ENCODE measurements around the gene NUCB1. TPM values are rescaled to one million over a fixed set of nuclear protein-coding genes. Genes with fewer than 3 reads are reported as not detected.
"Not testable (repeated sequence)": the region's sequence is repeated elsewhere in the genome, so short reads cannot be mapped to it uniquely, and the experiment has no call there.

Gene NUCB1
- polyA plus RNA-seq, 2 donors: 88.2 to 116 TPM

GRCh38 chr19:48881741-48882657, 18.1 kb upstream of the NUCB1 start:
- Histone ChIP-seq H3K4me1 (ENCODE audit: control insufficient read depth in 2 of 2, insufficient read depth in 2 of 2, low read length in 1 of 2) (no peaks in the 10 kb centered on the region), H3K27ac (ENCODE audit: low read depth in 2 of 2, low read length in 1 of 2) (peak overlapping the region in 1 of 2 donors; percentile 36), H3K4me3 (ENCODE audit: low read depth in 1 of 2, low read length in 2 of 2) (no peak overlapping the region), H3K27me3 (ENCODE audit: control insufficient read depth in 1 of 2, insufficient read depth in 2 of 2, low read length in 2 of 2) (no peaks in the 10 kb centered on the region), H3K36me3 (ENCODE audit: control insufficient read depth in 2 of 2, insufficient read depth in 2 of 2, low read length in 1 of 2) (no peaks in the 10 kb centered on the region), H3K9me3 (ENCODE audit: control insufficient read depth in 2 of 2, insufficient read depth in 1 of 2, low read depth in 1 of 2, low read length in 1 of 2) (peaks cover 0 to 3% of the 10 kb centered on the region in 2 donors)
- 84 to 86% methylated on average over 30 of the region's 30 CpGs for WGBS, 2 donors

DNA sequence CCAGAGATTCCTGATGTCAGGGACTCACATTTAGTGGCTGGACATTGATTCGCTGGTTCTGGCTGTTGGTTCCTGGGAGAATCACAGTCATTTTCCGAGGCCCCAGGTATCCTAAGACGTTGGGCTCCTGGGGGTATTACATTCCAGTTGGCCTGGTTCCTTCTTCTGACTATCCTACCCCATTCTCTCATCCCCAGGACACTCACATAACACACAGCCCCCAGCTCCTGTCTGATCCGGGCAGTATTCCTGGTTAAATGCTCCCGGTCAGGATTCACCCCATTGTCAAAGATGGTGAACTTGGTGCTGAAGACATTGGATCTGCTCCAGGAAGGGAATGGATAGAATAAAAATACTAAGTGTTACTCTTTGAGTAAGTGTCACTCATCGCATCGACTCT, 16.4 kb upstream of the NUCB1 start:
- WGBS, 2 donors: 94 to 95% methylated on average over 7 of the region's 7 CpGs
- H3K9me3 ChIP-seq (ENCODE audit: control insufficient read depth in 2 of 2, insufficient read depth in 1 of 2, low read depth in 1 of 2, low read length in 1 of 2): peaks cover 0 to 3% of the 10 kb centered on the region in 2 donors
- no peaks in the 10 kb centered on the region for H3K36me3 ChIP-seq (ENCODE audit: control insufficient read depth in 2 of 2, insufficient read depth in 2 of 2, low read length in 1 of 2)
- H3K4me3 ChIP-seq (ENCODE audit: low read depth in 1 of 2, low read length in 2 of 2): no peak overlapping the region
- H3K4me1 ChIP-seq (ENCODE audit: control insufficient read depth in 2 of 2, insufficient read depth in 2 of 2, low read length in 1 of 2): no peaks in the 10 kb centered on the region
- no peaks in the 10 kb centered on the region for H3K27me3 ChIP-seq (ENCODE audit: control insufficient read depth in 1 of 2, insufficient read depth in 2 of 2, low read length in 2 of 2)
- no peak overlapping the region for H3K27ac ChIP-seq (ENCODE audit: low read depth in 2 of 2, low read length in 1 of 2)

DNA sequence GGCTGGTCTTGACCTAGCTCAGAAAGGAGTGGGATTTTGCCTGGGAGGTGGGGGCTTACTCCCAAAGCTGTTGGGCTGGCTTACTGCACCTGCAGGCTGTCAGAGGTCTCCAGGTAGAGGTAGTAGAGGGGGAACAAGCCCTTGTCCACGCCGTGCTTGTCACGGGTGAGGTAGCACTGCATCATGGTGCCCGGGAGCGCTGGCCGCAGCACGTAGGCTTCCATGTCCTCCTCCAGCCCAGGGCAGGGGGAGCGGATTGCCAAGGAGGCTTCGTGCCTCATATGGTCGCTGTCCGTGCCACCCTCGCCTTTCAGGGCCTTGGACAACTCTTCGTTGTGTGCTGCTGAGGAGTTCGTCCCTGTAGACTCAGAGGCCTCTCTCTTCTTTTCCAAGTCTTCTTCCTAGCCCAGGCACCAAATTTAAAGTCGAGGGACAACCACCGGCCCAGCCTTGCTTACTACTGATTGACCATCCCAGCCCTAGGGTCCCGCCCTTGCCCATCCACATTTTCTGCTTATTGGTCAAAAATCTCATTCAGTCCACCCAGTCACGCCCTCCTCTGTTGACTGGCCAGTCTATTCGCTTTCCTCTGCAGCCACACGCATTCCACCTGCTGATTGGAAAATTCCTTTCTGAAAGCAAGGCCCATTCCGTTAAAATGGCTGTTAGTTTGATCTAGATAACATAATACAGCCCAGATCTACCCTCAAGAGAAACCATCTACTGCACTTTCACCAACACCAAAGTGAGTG, 12.1 kb upstream of the NUCB1 start:
- 94% methylated on average over 21 of the region's 21 CpGs for WGBS, 2 donors
- H3K36me3 ChIP-seq (ENCODE audit: control insufficient read depth in 2 of 2, insufficient read depth in 2 of 2, low read length in 1 of 2): no peaks in the 10 kb centered on the region
- H3K4me3 ChIP-seq (ENCODE audit: low read depth in 1 of 2, low read length in 2 of 2): no peak overlapping the region
- H3K4me1 ChIP-seq (ENCODE audit: control insufficient read depth in 2 of 2, insufficient read depth in 2 of 2, low read length in 1 of 2): no peaks in the 10 kb centered on the region
- no peaks in the 10 kb centered on the region for H3K27me3 ChIP-seq (ENCODE audit: control insufficient read depth in 1 of 2, insufficient read depth in 2 of 2, low read length in 2 of 2)
- H3K9me3 ChIP-seq (ENCODE audit: control insufficient read depth in 2 of 2, insufficient read depth in 1 of 2, low read depth in 1 of 2, low read length in 1 of 2): no peaks in the 10 kb centered on the region
- H3K27ac ChIP-seq (ENCODE audit: low read depth in 2 of 2, low read length in 1 of 2): no peak overlapping the region

- 63 to 72% methylated on average over 1 to 2 of the region's 3 CpGs for WGBS, 2 donors
- not testable (repeated sequence) for H3K27me3 ChIP-seq (ENCODE audit: control insufficient read depth in 1 of 2, insufficient read depth in 2 of 2, low read length in 2 of 2); H3K9me3 ChIP-seq (ENCODE audit: control insufficient read depth in 2 of 2, insufficient read depth in 1 of 2, low read depth in 1 of 2, low read length in 1 of 2); H3K27ac ChIP-seq (ENCODE audit: low read depth in 2 of 2, low read length in 1 of 2); H3K36me3 ChIP-seq (ENCODE audit: control insufficient read depth in 2 of 2, insufficient read depth in 2 of 2, low read length in 1 of 2); H3K4me3 ChIP-seq (ENCODE audit: low read depth in 1 of 2, low read length in 2 of 2); H3K4me1 ChIP-seq (ENCODE audit: control insufficient read depth in 2 of 2, insufficient read depth in 2 of 2, low read length in 1 of 2)
Measured at GRCh38 chr19:48889496-48889895, 10.6 kb upstream of the NUCB1 start.

GRCh38 chr19:48890551-48890950, 9.6 kb upstream of the NUCB1 start:
- H3K27ac ChIP-seq (ENCODE audit: low read depth in 2 of 2, low read length in 1 of 2): no peak overlapping the region
- no peak overlapping the region for H3K4me3 ChIP-seq (ENCODE audit: low read depth in 1 of 2, low read length in 2 of 2)
- H3K4me1 ChIP-seq (ENCODE audit: control insufficient read depth in 2 of 2, insufficient read depth in 2 of 2, low read length in 1 of 2): no peaks in the 10 kb centered on the region
- no peaks in the 10 kb centered on the region for H3K36me3 ChIP-seq (ENCODE audit: control insufficient read depth in 2 of 2, insufficient read depth in 2 of 2, low read length in 1 of 2)
- no peaks in the 10 kb centered on the region for H3K27me3 ChIP-seq (ENCODE audit: control insufficient read depth in 1 of 2, insufficient read depth in 2 of 2, low read length in 2 of 2)
- WGBS, 2 donors: 77 to 80% methylated on average over 4 of the region's 4 CpGs
- no peaks in the 10 kb centered on the region for H3K9me3 ChIP-seq (ENCODE audit: control insufficient read depth in 2 of 2, insufficient read depth in 1 of 2, low read depth in 1 of 2, low read length in 1 of 2)

- H3K27ac ChIP-seq (ENCODE audit: low read depth in 2 of 2, low read length in 1 of 2): no peak overlapping the region
- H3K36me3 ChIP-seq (ENCODE audit: control insufficient read depth in 2 of 2, insufficient read depth in 2 of 2, low read length in 1 of 2): no peaks in the 10 kb centered on the region
- H3K4me1 ChIP-seq (ENCODE audit: control insufficient read depth in 2 of 2, insufficient read depth in 2 of 2, low read length in 1 of 2): no peaks in the 10 kb centered on the region
- 71 to 74% methylated on average over 21 of the region's 21 CpGs for WGBS, 2 donors
- H3K4me3 ChIP-seq (ENCODE audit: low read depth in 1 of 2, low read length in 2 of 2): no peak overlapping the region
- no peaks in the 10 kb centered on the region for H3K9me3 ChIP-seq (ENCODE audit: control insufficient read depth in 2 of 2, insufficient read depth in 1 of 2, low read depth in 1 of 2, low read length in 1 of 2)
- H3K27me3 ChIP-seq (ENCODE audit: control insufficient read depth in 1 of 2, insufficient read depth in 2 of 2, low read length in 2 of 2): no peaks in the 10 kb centered on the region
Measured at GRCh38 chr19:48895226-48895625, 4.9 kb upstream of the NUCB1 start.

DNA sequence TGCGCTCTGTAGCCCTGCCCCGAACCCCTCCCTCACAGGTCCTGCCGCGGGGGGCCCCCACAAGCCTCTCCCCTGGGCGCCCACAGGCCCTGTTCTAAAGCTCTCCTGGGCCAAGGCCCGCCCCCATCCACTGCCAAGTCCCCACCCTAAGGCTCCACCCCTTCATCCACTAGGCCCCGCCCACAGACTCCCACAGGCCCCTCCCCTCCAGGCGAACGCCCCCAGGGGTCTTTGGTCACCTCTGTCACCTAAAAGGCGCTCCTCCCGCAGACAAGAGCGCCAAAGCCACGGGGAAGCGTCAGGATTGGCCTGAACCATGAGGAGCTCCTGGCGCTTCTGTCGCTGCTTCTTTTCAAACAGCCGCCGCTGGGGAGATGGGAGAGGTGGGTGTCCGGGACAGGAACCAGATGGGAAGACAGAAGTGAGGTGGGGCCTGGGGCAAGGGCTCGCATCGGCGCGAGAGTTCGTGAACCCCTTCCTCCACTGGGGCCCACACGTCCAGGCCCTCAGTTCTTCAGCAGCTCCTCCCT, 3.9 kb upstream of the NUCB1 start:
- Histone ChIP-seq H3K36me3 (ENCODE audit: control insufficient read depth in 2 of 2, insufficient read depth in 2 of 2, low read length in 1 of 2) (no peaks in the 10 kb centered on the region), H3K27ac (ENCODE audit: low read depth in 2 of 2, low read length in 1 of 2) (peak overlapping the region; percentile 18 to 69), H3K27me3 (ENCODE audit: control insufficient read depth in 1 of 2, insufficient read depth in 2 of 2, low read length in 2 of 2) (no peaks in the 10 kb centered on the region), H3K9me3 (ENCODE audit: control insufficient read depth in 2 of 2, insufficient read depth in 1 of 2, low read depth in 1 of 2, low read length in 1 of 2) (no peaks in the 10 kb centered on the region), H3K4me3 (ENCODE audit: low read depth in 1 of 2, low read length in 2 of 2) (peak overlapping the region in 1 of 2 donors; percentile 0), H3K4me1 (ENCODE audit: control insufficient read depth in 2 of 2, insufficient read depth in 2 of 2, low read length in 1 of 2) (peaks cover 0 to 4% of the 10 kb centered on the region in 2 donors)
- 24 to 35% methylated on average over 24 to 25 of the region's 25 CpGs for WGBS, 2 donors

DNA sequence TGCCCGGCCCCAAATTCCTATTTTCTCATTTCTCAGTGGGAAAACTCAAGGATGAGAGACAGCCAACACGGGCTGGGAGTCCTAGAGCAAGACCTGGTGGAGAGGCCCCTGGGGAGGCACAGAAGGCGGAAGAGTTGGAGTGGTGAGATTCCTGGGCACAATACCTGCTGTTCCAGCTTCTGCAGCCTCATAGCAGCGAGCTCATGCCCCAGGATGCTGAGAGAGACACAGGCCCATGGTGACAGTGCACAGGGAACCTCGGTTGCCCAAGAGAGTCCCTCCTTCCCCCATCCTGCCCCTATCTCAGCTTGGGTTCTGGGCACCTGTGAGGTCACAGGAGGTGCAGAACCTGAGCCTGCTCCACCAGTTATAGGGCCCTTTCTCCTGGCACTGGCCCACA, 2.9 kb upstream of the NUCB1 start:
- H3K27ac ChIP-seq (ENCODE audit: low read depth in 2 of 2, low read length in 1 of 2): no peak overlapping the region
- 84 to 85% methylated on average over 5 of the region's 5 CpGs for WGBS, 2 donors
- peaks cover 2 to 11% of the 10 kb centered on the region in 2 donors for H3K4me1 ChIP-seq (ENCODE audit: control insufficient read depth in 2 of 2, insufficient read depth in 2 of 2, low read length in 1 of 2)
- no peaks in the 10 kb centered on the region for H3K27me3 ChIP-seq (ENCODE audit: control insufficient read depth in 1 of 2, insufficient read depth in 2 of 2, low read length in 2 of 2)
- H3K36me3 ChIP-seq (ENCODE audit: control insufficient read depth in 2 of 2, insufficient read depth in 2 of 2, low read length in 1 of 2): no peaks in the 10 kb centered on the region
- no peaks in the 10 kb centered on the region for H3K9me3 ChIP-seq (ENCODE audit: control insufficient read depth in 2 of 2, insufficient read depth in 1 of 2, low read depth in 1 of 2, low read length in 1 of 2)
- H3K4me3 ChIP-seq (ENCODE audit: low read depth in 1 of 2, low read length in 2 of 2): no peak overlapping the region

- peaks cover 2 to 11% of the 10 kb centered on the region in 2 donors for H3K4me1 ChIP-seq (ENCODE audit: control insufficient read depth in 2 of 2, insufficient read depth in 2 of 2, low read length in 1 of 2)
- not testable (repeated sequence) for H3K36me3 ChIP-seq (ENCODE audit: control insufficient read depth in 2 of 2, insufficient read depth in 2 of 2, low read length in 1 of 2)
Measured at GRCh38 chr19:48899386-48899749, 744 bp upstream of the NUCB1 start.

More at GRCh38 chr19:48899386-48899749, 744 bp upstream of the NUCB1 start:
- 84 to 86% methylated on average over 11 of the region's 11 CpGs for WGBS, 2 donors
- not testable (repeated sequence) for H3K27me3 ChIP-seq (ENCODE audit: control insufficient read depth in 1 of 2, insufficient read depth in 2 of 2, low read length in 2 of 2); H3K9me3 ChIP-seq (ENCODE audit: control insufficient read depth in 2 of 2, insufficient read depth in 1 of 2, low read depth in 1 of 2, low read length in 1 of 2)
- H3K4me3 ChIP-seq (ENCODE audit: low read depth in 1 of 2, low read length in 2 of 2): peak overlapping the region in 1 of 2 donors; percentile 83
- peak overlapping the region; percentile 87 for H3K27ac ChIP-seq (ENCODE audit: low read depth in 2 of 2, low read length in 1 of 2)

Data from esophagus (tissue), 2 donors.